ENCODE data around the gene CEACAM18. TPM values are rescaled to one million over a fixed set of nuclear protein-coding genes. Genes with fewer than 3 reads are reported as not detected.

The CEACAM18 gene
- total and polyA plus RNA-seq, 2 of the 4 experiments (the other 2 are of a cell fraction): not detected

DNA sequence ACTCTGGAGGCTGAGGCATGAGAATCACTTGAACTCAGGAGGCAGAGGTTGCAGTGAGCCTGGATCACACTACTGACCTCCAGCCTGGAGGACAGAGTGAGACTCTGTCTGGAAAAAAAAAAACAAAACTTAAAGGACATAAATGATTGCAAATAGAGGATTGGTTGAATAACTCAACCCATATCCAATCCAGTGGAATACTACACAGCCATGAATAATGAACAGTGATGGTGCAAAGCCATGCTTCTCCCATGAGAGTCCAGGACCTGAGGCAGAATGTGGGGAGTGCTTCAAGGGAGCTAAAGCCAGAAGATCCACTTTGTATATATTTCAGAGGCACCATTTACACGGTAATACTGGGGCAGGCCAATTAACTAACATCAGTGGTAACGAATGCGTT is 2.2 kb upstream of the CEACAM18 start:
- in situ Hi-C loops (cut with MboI; ENCODE audit: low sequenced_read_pairs): no loop called here

More for the DNA sequence above, 2.2 kb upstream of the CEACAM18 start:
- Histone ChIP-seq H2AFZ (replicated peaks; ENCODE audit: low read length, poor library complexity) (no peak overlapping the region), H3K4me2 (ENCODE audit: low read depth, low read length) (no peak overlapping the region), H3K4me3 (ENCODE audit: insufficient read depth, low read depth, low read length) (no peak overlapping the region), H3K4me1 (ENCODE audit: control insufficient read depth, insufficient read depth, low read length) (no peaks in the 10 kb centered on the region), H4K8ac (ENCODE audit: low read depth in 2 of 2, low read length in 2 of 2) (no peak overlapping the region), H2AK5ac (ENCODE audit: low read depth, low read length) (no peak overlapping the region), H3K79me1 (ENCODE audit: low read depth in 1 of 2, low read length in 2 of 2) (no peaks in the 10 kb centered on the region), H2BK120ac (ENCODE audit: low read depth, low read length) (no peak overlapping the region), H3K9ac (ENCODE audit: low read depth, low read length) (no peak overlapping the region), H3K14ac (replicated peaks; ENCODE audit: low read depth, low read length) (no peak overlapping the region), H4K5ac (ENCODE audit: low read depth, low read length) (no peak overlapping the region), H2AK9ac (replicated peaks; ENCODE audit: low read depth, low read length, poor library complexity) (no peak overlapping the region), H3K27me3 (ENCODE audit: control insufficient read depth, insufficient read depth, low read length) (no peaks in the 10 kb centered on the region), H3K9me1 (ENCODE audit: insufficient read depth, low read length) (no peaks in the 10 kb centered on the region), H4K91ac (ENCODE audit: insufficient read depth, low read depth, low read length) (no peak overlapping the region), H3K4ac (ENCODE audit: low read depth, low read length) (no peak overlapping the region), H2BK20ac (ENCODE audit: low read depth, low read length) (no peak overlapping the region), H3K23ac (ENCODE audit: low read depth, low read length) (no peak overlapping the region), H2BK5ac (ENCODE audit: low read depth, low read length, poor library complexity, severe bottlenecking) (no peak overlapping the region), H2BK15ac (ENCODE audit: low read depth, low read length) (no peak overlapping the region), H3K18ac (ENCODE audit: low read depth, low read length) (no peak overlapping the region), H3K36me3 (ENCODE audit: control insufficient read depth, insufficient read depth, low read length) (no peaks in the 10 kb centered on the region), H4K20me1 (ENCODE audit: insufficient read depth, low read length) (no peaks in the 10 kb centered on the region), H3K27ac (ENCODE audit: insufficient read depth, low read length) (no peak overlapping the region), H3K9me3 (ENCODE audit: control insufficient read depth, insufficient read depth, low read length) (peaks cover 8% of the 10 kb centered on the region; the same call in 1 of the 2 replicates), H3K56ac (ENCODE audit: extremely low read depth, insufficient read depth, low read length) (no peak overlapping the region)
- no CpG with 5 or more reads among the region's 3 CpGs for WGBS, 2 experiments (ENCODE audit: extremely low coverage in 2 of 2, insufficient read length in 1 of 2)
- POLR2A ChIA-PET (ENCODE audit: unreplicated experiment): no interaction called here
- intact Hi-C loops (cut with micrococcal nuclease) (no loop called here), dilution Hi-C loops (cut with HindIII; ENCODE audit: low sequenced_read_pairs, unreplicated experiment) (no loop called here)
- no TSS peak for BruUV-seq (replicated peaks)
- no peak for ATAC-seq (ENCODE audit: low read depth)
- DNase-seq: no peak
- TF ChIP-seq MAZ (IDR thresholded peaks at IDR 0.05; ENCODE audit: borderline replicate concordance, low read depth, low read length) (no peak), FOS (IDR thresholded peaks at IDR 0.05; ENCODE audit: low read depth, low read length) (no peak), CHD1 (IDR thresholded peaks at IDR 0.05; ENCODE audit: low read depth, low read length) (no peak)
- CTCF ChIA-PET: interaction anchor here (0.6 kb wide), 1 partner anchor 15 kb away, joined by 3 read pairs; no protein-coding TSS in a partner anchor

All from IMR-90 (cell line).